K562 (cell line): ENCODE data around the gene PRKAG2. TPM values are rescaled to one million over a fixed set of nuclear protein-coding genes. Genes with fewer than 3 reads are reported as not detected.

Experiments
- ATAC-seq: fragments of 200-7000 bp; cut with Tn5 transposase; 3 replicates; pipeline ENCODE4 v1.9.1; 2020; ENCODE audit warnings: moderate library complexity
- BruUV-seq: library from RNA; stranded (reverse); fragments of 400-500 nt; replicated peaks from 2 replicates; lab custom pipeline; 2021; lab: Mats Ljungman, UMichigan
- CTCF ChIA-PET: fragments of 300-600 bp; formaldehyde crosslinking; extraction: SDS; loops from one replicate; lab custom pipeline; 2021; ENCODE audit warnings: low intra/inter-chr PET ratio; lab: Yijun Ruan, JAX
- POLR2A ChIA-PET: fragments of 300-600, 350-650 bp; sonication (Branson Sonifier 250); formaldehyde crosslinking; extraction: SDS; loops from one replicate; lab custom pipeline; 2021; ENCODE audit warnings: antibody characterized with exemption, inconsistent platforms; lab: Yijun Ruan, JAX
- DNase-seq, 4 experiments: peaks; one replicate each; pipeline versions ENCODE4 v3.0.0 to v3.0.0-alpha.2; 2011 to 2018; ENCODE audit warnings: low spot score in 3 of 4, mixed read lengths in 3 of 4; ENCODE audit errors: extremely low read depth in 1 of 4
- FAIRE-seq: peaks from 2 replicates; lab custom pipeline; 2011; peaks lifted over from hg19 to GRCh38; lab: Jason Lieb, UNC
- H2AFZ ChIP-seq: 2 replicates; pipeline ENCODE4 v1.6.0; 2011; ENCODE audit warnings: low read depth, low read length, control low read depth, inconsistent platforms
- H3K27ac ChIP-seq: fragments of 200-600 bp; 3 replicates; pipeline ENCODE4 v1.8.0; 2011; ENCODE audit warnings: low read depth, mild to moderate bottlenecking, control low read depth, inconsistent platforms, low read length, moderate library complexity, mixed read lengths; ENCODE audit errors: extremely low read depth
- H3K27me3 ChIP-seq, 2 experiments: fragments of 300-600 bp in 1 of 2; 2 replicates in 1 of 2; 3 replicates in 1 of 2; pipeline versions ENCODE4 v1.6.0 to v1.8.0; 2011; ENCODE audit warnings: inconsistent platforms in 2 of 2, low read length in 2 of 2, mild to moderate bottlenecking in 1 of 2, mixed read lengths in 1 of 2, moderate library complexity in 1 of 2; ENCODE audit not compliant: control insufficient read depth in 2 of 2, insufficient read depth in 2 of 2
- H3K36me3 ChIP-seq: fragments of 300-600 bp; 3 replicates; pipeline ENCODE4 v1.8.0; 2011; ENCODE audit warnings: mild to moderate bottlenecking, low read length, inconsistent platforms; ENCODE audit not compliant: control insufficient read depth, insufficient read depth
- H3K4me1 ChIP-seq, 2 experiments: fragments of 200-600 bp in 1 of 2; replicated peaks in 1 of 2; 2 replicates in 1 of 2; 3 replicates in 1 of 2; pipeline versions ENCODE4 v1.5.1 to v1.8.0; 2011; ENCODE audit warnings: inconsistent platforms in 2 of 2, low read length in 2 of 2, mild to moderate bottlenecking in 1 of 2, mixed read lengths in 1 of 2, moderate library complexity in 1 of 2; ENCODE audit not compliant: control insufficient read depth in 2 of 2, insufficient read depth in 2 of 2
- H3K4me2 ChIP-seq: 2 replicates; pipeline ENCODE4 v1.6.1; 2011; ENCODE audit warnings: low read length, control low read depth, inconsistent platforms, mixed read lengths; ENCODE audit not compliant: insufficient read depth
- H3K4me3 ChIP-seq: fragments of 200-600 bp; sonication (generic), shearing (Covaris generic); 2 replicates; pipeline ENCODE4 v1.5.1; 2016; ENCODE audit warnings: control low read depth, inconsistent platforms
- H3K79me2 ChIP-seq: fragments of 200-600 bp; 3 replicates; pipeline ENCODE4 v1.8.0; 2011; ENCODE audit warnings: low read length, inconsistent platforms; ENCODE audit not compliant: control insufficient read depth, insufficient read depth
- H3K9ac ChIP-seq, 2 experiments: 2 replicates each; pipeline versions ENCODE4 v1.6.0 to v1.6.1; 2011; ENCODE audit warnings: low read depth in 2 of 2, low read length in 2 of 2, control low read depth in 1 of 2, inconsistent platforms in 1 of 2, mild to moderate bottlenecking in 1 of 2, mixed read lengths in 1 of 2; ENCODE audit not compliant: insufficient read depth in 1 of 2
- H3K9me1 ChIP-seq: one replicate; pipeline ENCODE4 v1.6.0; 2011; ENCODE audit warnings: inconsistent platforms, mild to moderate bottlenecking, low read length, moderate library complexity; ENCODE audit not compliant: control insufficient read depth, insufficient read depth
- H3K9me3 ChIP-seq: replicated peaks from 2 replicates; pipeline ENCODE4 v1.5.1; 2011; ENCODE audit warnings: low read depth, low read length, inconsistent platforms; ENCODE audit not compliant: control insufficient read depth, insufficient read depth
- H4K20me1 ChIP-seq: replicated peaks from 2 replicates; pipeline ENCODE4 v1.6.1; 2011; ENCODE audit warnings: low read length, inconsistent platforms, mixed read lengths; ENCODE audit not compliant: control insufficient read depth, insufficient read depth
- BRF2 ChIP-seq: IDR thresholded peaks from 3 replicates; pipeline ENCODE4 v1.6.1; 2011; ENCODE audit warnings: borderline replicate concordance, mild to moderate bottlenecking; ENCODE audit not compliant: insufficient read length, insufficient read depth
- HDAC3 ChIP-seq: fragments of 450-650 bp; IDR thresholded peaks from 2 replicates; pipeline ENCODE4 v1.6.1; 2018; ENCODE audit warnings: borderline replicate concordance, mild to moderate bottlenecking, moderate library complexity; ENCODE audit not compliant: partially characterized antibody
- KLF10 ChIP-seq: fragments of 250-450 bp; sonication (Bioruptor Pico); IDR thresholded peaks from 2 replicates; pipeline ENCODE4 v1.6.1; 2021; ENCODE audit warnings: matching md5 sums
- MED1 ChIP-seq: sonication (generic); formaldehyde crosslinking; IDR thresholded peaks from 2 replicates; pipeline ENCODE4 v1.8.1; 2023; ENCODE audit warnings: missing genetic modification reagents, borderline replicate concordance
- MEF2A ChIP-seq: IDR thresholded peaks from 2 replicates; pipeline ENCODE4 v1.6.1; 2011; ENCODE audit warnings: low read depth, mild to moderate bottlenecking, low read length, moderate library complexity; ENCODE audit not compliant: control insufficient read depth
- POU5F1 ChIP-seq: fragments of 150-350 bp; IDR thresholded peaks from 2 replicates; pipeline ENCODE4 v1.6.1; 2014; ENCODE audit warnings: borderline replicate concordance, low read length, low read depth, mild to moderate bottlenecking; ENCODE audit not compliant: partially characterized antibody
- PTTG1 ChIP-seq: fragments of 450-650 bp; IDR thresholded peaks from 2 replicates; pipeline ENCODE4 v1.6.1; 2016; ENCODE audit warnings: low read depth, mild to moderate bottlenecking, missing genetic modification characterization, missing compliant biosample characterization
- SIN3B ChIP-seq: fragments of 450-650 bp; IDR thresholded peaks from 2 replicates; pipeline ENCODE4 v1.6.1; 2017; ENCODE audit warnings: low read depth, mild to moderate bottlenecking, moderate library complexity
- XRCC3 ChIP-seq: fragments of 450-650 bp; IDR thresholded peaks from 2 replicates; pipeline ENCODE4 v1.6.1; 2017; ENCODE audit warnings: mild to moderate bottlenecking, moderate library complexity
- ZBTB43 ChIP-seq: sonication (generic); formaldehyde crosslinking; IDR thresholded peaks from 2 replicates; pipeline ENCODE4 v1.8.0; 2023; ENCODE audit warnings: mild to moderate bottlenecking, missing genetic modification reagents
- ZNF263 ChIP-seq: sonication (generic); formaldehyde crosslinking; IDR thresholded peaks from 2 replicates; pipeline ENCODE4 v1.8.0; 2022; ENCODE audit warnings: mild to moderate bottlenecking, missing genetic modification reagents, borderline replicate concordance
- ZNF407 ChIP-seq: fragments of 450-650 bp; IDR thresholded peaks from 2 replicates; pipeline ENCODE4 v1.6.1; 2016; ENCODE audit warnings: low read depth
- ZNF589 ChIP-seq: fragments of 200-800 bp; sonication (Bioruptor generic); IDR thresholded peaks from 2 replicates; pipeline ENCODE4 v1.6.1; 2016; ENCODE audit warnings: low read depth, missing genetic modification characterization, missing compliant biosample characterization
- WGBS: fragments of 100-300 bp; shearing (Covaris generic); methylation state at CpG from one replicate; pipeline ENCODE4 v1.1.6; 2016; ENCODE audit warnings: low coverage, mixed read lengths; ENCODE audit not compliant: insufficient coverage; ENCODE audit errors: missing lambda C conversion rate; 5-methylcytosine and 5-hydroxymethylcytosine counted together
- in situ Hi-C: fragments of 300-500 bp; cut with MboI; formaldehyde crosslinking; loops from 4 replicates; pipeline ENCODE4 v1.15.0; 2018; ENCODE audit warnings: inconsistent platforms, mixed read lengths
- intact Hi-C: fragments of 100-400 bp; cut with micrococcal nuclease; formaldehyde crosslinking; loops from 2 replicates; pipeline ENCODE4 v1.14.2; 2022
- polyA plus RNA-seq, 8 experiments: library from polyadenylated mRNA; depleted of rRNA in 4 of 8; stranded (reverse) in 5 of 8; unstranded in 3 of 8; fragments of >200 nt; fragmentation: Nextera tagmentation in 2 of 8; fragmentation: Illumina TruSeq in 1 of 8; extraction: Ambion mirVana in 2 of 8; extraction: Trizol in 1 of 8; gene quantifications; 2 replicates each; pipeline versions ENCODE4 v1.2.1 to v1.2.3, GENCODE V29; 2011 to 2014; ENCODE audit warnings: inconsistent platforms in 1 of 8, missing spikeins in 1 of 8
- total RNA-seq, 7 experiments: library from RNA; depleted of rRNA in 6 of 7; stranded (reverse); fragments of >200 nt in 6 of 7; fragmentation: Illumina TruSeq in 2 of 7; extraction: Trizol in 2 of 7; gene quantifications; 2 replicates each; pipeline versions ENCODE4 v1.2.1 to v1.2.3, GENCODE V29; 2011 to 2021; ENCODE audit warnings: low replicate concordance in 1 of 7

PRKAG2 gene
- total and polyA plus RNA-seq, 9 of the 15 experiments (the other 6 are each of a cell fraction or from before 2014, with no cell fraction given), result 0.99 to 5.6 (median 3.3) TPM

- H3K27me3 ChIP-seq, result peaks cover 65 to 86% of the 10 kb centered on the region in 2 experiments
- H3K79me2 ChIP-seq, result no peaks in the 10 kb centered on the region
- 0% methylated on average over 5 of the region's 5 CpGs for WGBS
- H3K27ac ChIP-seq, result no peak overlapping the region
- no peaks in the 10 kb centered on the region for H3K4me1 ChIP-seq
- in situ Hi-C loops (no loop called here), intact Hi-C loops (no loop called here)
- POLR2A ChIA-PET, result no interaction called here
- peaks cover 8% of the 10 kb centered on the region; the same call in 1 of the 2 replicates for H4K20me1 ChIP-seq
- no peak overlapping the region for H3K9ac ChIP-seq
- no peaks in the 10 kb centered on the region for H3K36me3 ChIP-seq
- DNase-seq (no peak), FAIRE-seq (no peak), ATAC-seq (no peak)
- H3K9me1 ChIP-seq, result no peaks in the 10 kb centered on the region
- BruUV-seq, result no TSS peak
- no peak overlapping the region for H3K4me2 ChIP-seq
- H3K9me3 ChIP-seq, result no peaks in the 10 kb centered on the region
- no peak overlapping the region for H3K4me3 ChIP-seq
- no peak overlapping the region for H2AFZ ChIP-seq
- CTCF ChIA-PET, result no interaction called here
- TF ChIP-seq HDAC3 (no peak), BRF2 (no peak), ZBTB43 (CRISPR knock-in tag) (no peak), ZNF263 (CRISPR knock-in tag) (no peak), SIN3B (no peak), XRCC3 (no peak), POU5F1 (no peak), KLF10 (no peak), ZNF407 (no peak), ZNF589 (CRISPR knock-in tag) (no peak), MED1 (CRISPR knock-in tag) (no peak), MEF2A (no peak), PTTG1 (tag) (no peak)
These were observed 74.5 kb downstream of the PRKAG2 start for GRCh38 chr7:151802469-151802846.
